GM13977 (cell line): Measurements from ENCODE around the gene SPON2.

ENCODE experiments used
- DNase-seq: peaks from one replicate; pipeline ENCODE4 v3.0.0; 2012; ENCODE audit warnings: low spot score
- CTCF ChIP-seq: IDR thresholded peaks from 2 replicates; pipeline ENCODE4 v1.5.1; 2012; ENCODE audit warnings: mild to moderate bottlenecking, control low read depth; ENCODE audit not compliant: insufficient read depth; ENCODE audit errors: extremely low read depth, missing control alignments
- in situ Hi-C: fragments of 300-500 bp; cut with MboI; formaldehyde crosslinking; loops from one replicate; pipeline ENCODE4 v1.12.0; 2022; ENCODE audit warnings: low sequenced_read_pairs, low pct_unique_long_range_greater_than_20kb, mixed read lengths, inconsistent platforms; ENCODE audit not compliant: unreplicated experiment

The SPON2 gene

GRCh38 chr4:1172228-1172851, at the start of gene SPON2:
TSS of gene SPON2 (minus strand) at chr4:1172583.
- in situ Hi-C loops = no loop called here

GRCh38 chr4:1221155-1221870, 48.9 kb upstream of the SPON2 start:
- DNase-seq = no peak
- TF ChIP-seq CTCF = no peak
- in situ Hi-C loops = no loop called here

More at GRCh38 chr4:1172228-1172851, at the start of gene SPON2:
- TF ChIP-seq CTCF = no peak
- DNase-seq = no peak

GRCh38 chr4:1220566-1220965, 48.2 kb upstream of the SPON2 start:
- DNase-seq = no peak
- TF ChIP-seq CTCF = no peak
- in situ Hi-C loops = no loop called here

GRCh38 chr4:1219566-1219950, 47.2 kb upstream of the SPON2 start:
- in situ Hi-C loops = no loop called here
- TF ChIP-seq CTCF = no peak
- DNase-seq = no peak

- in situ Hi-C loops = no loop called here
- peak; percentile 83 for DNase-seq
- TF ChIP-seq CTCF = no peak
These were observed 46.5 kb upstream of the SPON2 start for GRCh38 chr4:1218634-1219565.

GRCh38 chr4:1217366-1217765, 45.0 kb upstream of the SPON2 start:
- TF ChIP-seq CTCF = no peak
- no peak for DNase-seq
- in situ Hi-C loops = no loop called here
